Vagina (tissue), 2 donors: ENCODE data around the gene LTO1. TPM values are rescaled to one million over a fixed set of nuclear protein-coding genes. Genes with fewer than 3 reads are reported as not detected.
"Not testable (repeated sequence)": the region's sequence is repeated elsewhere in the genome, so short reads cannot be mapped to it uniquely, and the experiment has no call there.

Source experiments
- DNase-seq, 2 donors: peaks; one replicate each; pipeline ENCODE4 v3.0.0-alpha.2; 2017; ENCODE audit errors: extremely low spot score in 2 of 2
- H3K27ac ChIP-seq: fragments of 200-600 bp; sonication (generic); one replicate; pipeline ENCODE4 v1.5.1; 2019
- H3K27me3 ChIP-seq: fragments of 200-600 bp; sonication (generic); one replicate; pipeline ENCODE4 v1.5.1; 2019
- H3K36me3 ChIP-seq, 2 donors: fragments of 200-600 bp; sonication (generic); one replicate each; pipeline ENCODE4 v1.5.1; 2017 to 2019
- H3K4me1 ChIP-seq: fragments of 200-600 bp; sonication (generic); one replicate; pipeline ENCODE4 v1.5.1; 2019
- H3K4me3 ChIP-seq, 2 donors: fragments of 200-600 bp; sonication (generic); 1 replicate in 1 of 2; 2 replicates in 1 of 2; pipeline ENCODE4 v1.5.1; 2016 to 2019
- H3K9me3 ChIP-seq: fragments of 200-600 bp; sonication (generic); one replicate; pipeline ENCODE4 v1.5.1; 2019
- CTCF ChIP-seq, 3 experiments: fragments of 450-650 bp in 2 of 3; fragments of 200-600 bp in 1 of 3; sonication (generic) in 1 of 3; IDR thresholded peaks; one replicate each; pipeline ENCODE4 v1.5.1; 2017 to 2019; ENCODE audit warnings: antibody characterized with exemption in 3 of 3, mild to moderate bottlenecking in 2 of 3, moderate library complexity in 2 of 3
- POLR2A ChIP-seq, 2 donors: fragments of 450-650 bp; IDR thresholded peaks; one replicate each; pipeline ENCODE4 v1.6.1; 2017; ENCODE audit warnings: antibody characterized with exemption in 2 of 2, mild to moderate bottlenecking in 2 of 2, moderate library complexity in 2 of 2
- POLR2AphosphoS5 ChIP-seq, 2 donors: sonication (generic); formaldehyde crosslinking; IDR thresholded peaks; one replicate each; pipeline ENCODE4 v1.9.0; 2017; ENCODE audit warnings: antibody characterized with exemption in 2 of 2, mild to moderate bottlenecking in 2 of 2, low read depth in 1 of 2; ENCODE audit not compliant: insufficient read depth in 1 of 2
- intact Hi-C: fragments of 100-400 bp; cut with DNase I; formaldehyde crosslinking; loops from one replicate; pipeline ENCODE4 v1.15.1; 2023
- total RNA-seq: library from RNA; depleted of rRNA; stranded (reverse); fragments of >200 nt; gene quantifications from one replicate; pipeline ENCODE4 v1.2.3, GENCODE V29; 2016

LTO1 gene
- total RNA-seq, 1 donor from 2014 or later = 15.7 TPM

- H3K36me3 ChIP-seq = no peaks in the 10 kb centered on the region
- TF ChIP-seq POLR2A (IDR thresholded peaks at IDR 0.05) (no peak), POLR2AphosphoS5 (IDR thresholded peaks at IDR 0.05; ENCODE audit: insufficient read depth in 1 of 2, low read depth in 1 of 2) (no peak), CTCF (IDR thresholded peaks at IDR 0.05) (no peak)
- no peaks in the 10 kb centered on the region for H3K9me3 ChIP-seq
- H3K4me3 ChIP-seq = no peak overlapping the region
- no peak for DNase-seq
- no peaks in the 10 kb centered on the region for H3K27me3 ChIP-seq
- H3K27ac ChIP-seq = no peak overlapping the region
- intact Hi-C loops = no loop called here
- H3K4me1 ChIP-seq = no peaks in the 10 kb centered on the region
Measured at GRCh38 chr11:69696749-69697468, 21.8 kb upstream of the LTO1 start.

GRCh38 chr11:69695995-69696394, 20.8 kb upstream of the LTO1 start:
- not testable (repeated sequence) for DNase-seq

GRCh38 chr11:69695581-69695980, 20.4 kb upstream of the LTO1 start:
- TF ChIP-seq POLR2A (IDR thresholded peaks at IDR 0.05) (no peak), POLR2AphosphoS5 (IDR thresholded peaks at IDR 0.05; ENCODE audit: insufficient read depth in 1 of 2, low read depth in 1 of 2) (no peak), CTCF (IDR thresholded peaks at IDR 0.05) (no peak)
- Histone ChIP-seq H3K4me3 (no peak overlapping the region), H3K36me3 (no peaks in the 10 kb centered on the region), H3K4me1 (no peaks in the 10 kb centered on the region), H3K27ac (no peak overlapping the region), H3K27me3 (no peaks in the 10 kb centered on the region), H3K9me3 (no peaks in the 10 kb centered on the region)
- intact Hi-C loops = no loop called here
- no peak for DNase-seq

More at GRCh38 chr11:69695995-69696394, 20.8 kb upstream of the LTO1 start:
- H3K27me3 ChIP-seq, H3K27ac ChIP-seq, H3K4me3 ChIP-seq, intact Hi-C loops, H3K9me3 ChIP-seq, H3K36me3 ChIP-seq, H3K4me1 ChIP-seq: not testable (repeated sequence)

- no peak overlapping the region for H3K4me3 ChIP-seq
- no peaks in the 10 kb centered on the region for H3K4me1 ChIP-seq
- no peaks in the 10 kb centered on the region for H3K36me3 ChIP-seq
- TF ChIP-seq CTCF (IDR thresholded peaks at IDR 0.05) = no peak
- TF ChIP-seq POLR2AphosphoS5 (IDR thresholded peaks at IDR 0.05; ENCODE audit: insufficient read depth in 1 of 2, low read depth in 1 of 2) = no peak
- TF ChIP-seq POLR2A (IDR thresholded peaks at IDR 0.05) = no peak
- intact Hi-C loops = loop anchor here (5.0 kb wide), 1 partner anchor 208 kb away; no protein-coding TSS in a partner anchor
- H3K9me3 ChIP-seq = no peaks in the 10 kb centered on the region
- DNase-seq = no peak
- no peak overlapping the region for H3K27ac ChIP-seq
- H3K27me3 ChIP-seq = no peaks in the 10 kb centered on the region
Measured at GRCh38 chr11:69694781-69695180, 19.6 kb upstream of the LTO1 start.

- Histone ChIP-seq H3K4me3 (no peak overlapping the region), H3K27ac (no peak overlapping the region), H3K4me1 (no peaks in the 10 kb centered on the region), H3K9me3 (no peaks in the 10 kb centered on the region), H3K27me3 (no peaks in the 10 kb centered on the region), H3K36me3 (no peaks in the 10 kb centered on the region)
- no peak for DNase-seq
- TF ChIP-seq POLR2A (IDR thresholded peaks at IDR 0.05) = no peak
- no peak for TF ChIP-seq CTCF (IDR thresholded peaks at IDR 0.05)
- no peak for TF ChIP-seq POLR2AphosphoS5 (IDR thresholded peaks at IDR 0.05; ENCODE audit: insufficient read depth in 1 of 2, low read depth in 1 of 2)
- intact Hi-C loops = loop anchor here (5.0 kb wide), 1 partner anchor 210 kb away; no protein-coding TSS in a partner anchor
Measured at GRCh38 chr11:69692422-69692821, 17.3 kb upstream of the LTO1 start.
